Stimulated activated CD4-positive, alpha-beta T cell treated with anti-CD3 and anti-CD28 coated beads, Interleukin-12 subunit alpha, Interleukin-12 subunit beta, amount 100 ng/mL, for 48 hours (primary cell): ENCODE data around the gene ADNP2.
"Not testable (repeated sequence)": the region's sequence is repeated elsewhere in the genome, so short reads cannot be mapped to it uniquely, and the experiment has no call there.

Source experiments
- DNase-seq, 3 donors: peaks; one replicate each; pipeline ENCODE4 v3.0.0-alpha.2; 2020; ENCODE audit warnings: low read depth in 2 of 3, low spot score in 1 of 3

Gene ADNP2

DNA sequence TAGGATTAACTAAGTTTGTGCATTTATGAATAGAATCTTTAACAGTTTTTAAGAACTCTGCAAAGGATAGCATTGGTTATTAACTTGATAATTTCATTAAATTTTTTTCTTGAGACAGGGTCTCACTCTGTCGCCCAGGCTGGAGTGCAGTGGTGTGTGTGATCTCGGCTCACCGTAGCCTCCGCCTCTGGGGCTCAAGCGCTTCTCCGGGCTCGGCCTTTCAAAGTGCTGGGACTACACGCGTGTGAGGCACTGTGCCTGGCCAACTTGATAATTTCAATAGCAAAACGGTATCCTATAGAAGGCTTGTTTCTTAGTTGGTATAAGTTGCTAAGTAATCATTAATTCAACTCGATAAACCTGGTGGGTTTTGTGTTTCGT is 38.0 kb downstream of the ADNP2 start:
- no peak for DNase-seq

DNA sequence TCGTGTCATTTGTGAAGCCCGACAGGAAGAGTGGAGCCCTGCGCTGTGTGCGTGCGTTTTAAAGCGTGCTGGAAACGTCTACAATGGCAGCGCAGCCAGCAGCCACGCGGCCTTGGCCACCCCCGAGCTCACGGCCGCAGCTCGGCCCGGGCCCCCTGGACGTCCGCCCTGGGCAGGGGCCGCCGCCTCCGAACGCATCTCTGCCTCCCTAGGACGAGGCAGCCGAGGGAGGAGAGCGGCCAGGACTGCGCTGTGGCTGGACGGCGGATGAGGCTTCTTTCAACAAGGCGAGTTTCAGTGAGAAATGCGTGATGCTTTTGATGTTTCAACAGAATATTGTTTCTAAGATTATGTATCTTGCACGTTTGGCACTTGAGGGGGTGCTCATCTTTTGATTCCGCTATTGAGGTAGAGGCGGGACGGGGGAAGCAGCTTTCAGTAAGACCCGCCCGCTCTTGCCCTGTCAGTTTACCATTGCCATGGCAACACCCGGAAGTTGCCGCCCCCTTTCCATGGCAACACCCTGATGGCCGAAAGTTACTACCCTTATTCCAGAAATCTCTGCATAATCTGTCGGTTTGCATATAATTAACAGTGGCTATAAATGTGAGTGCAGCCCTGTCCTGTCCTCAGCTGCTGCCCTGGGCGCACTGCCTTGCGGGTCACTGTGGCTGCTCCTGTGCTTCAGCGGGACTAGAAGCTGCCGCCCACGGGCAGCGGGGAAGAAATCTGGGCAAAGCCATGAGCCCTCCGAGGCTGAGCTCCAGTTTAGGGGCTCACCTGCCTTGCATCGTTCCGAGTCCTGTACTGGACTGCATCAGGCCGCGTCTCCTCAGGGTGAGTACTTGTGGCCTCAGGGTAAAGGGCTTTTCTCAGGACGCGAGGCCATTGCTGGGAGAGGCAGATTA is 38.6 kb downstream of the ADNP2 start:
- DNase-seq, result peak; percentile 54 to 71 (median 60)

DNA sequence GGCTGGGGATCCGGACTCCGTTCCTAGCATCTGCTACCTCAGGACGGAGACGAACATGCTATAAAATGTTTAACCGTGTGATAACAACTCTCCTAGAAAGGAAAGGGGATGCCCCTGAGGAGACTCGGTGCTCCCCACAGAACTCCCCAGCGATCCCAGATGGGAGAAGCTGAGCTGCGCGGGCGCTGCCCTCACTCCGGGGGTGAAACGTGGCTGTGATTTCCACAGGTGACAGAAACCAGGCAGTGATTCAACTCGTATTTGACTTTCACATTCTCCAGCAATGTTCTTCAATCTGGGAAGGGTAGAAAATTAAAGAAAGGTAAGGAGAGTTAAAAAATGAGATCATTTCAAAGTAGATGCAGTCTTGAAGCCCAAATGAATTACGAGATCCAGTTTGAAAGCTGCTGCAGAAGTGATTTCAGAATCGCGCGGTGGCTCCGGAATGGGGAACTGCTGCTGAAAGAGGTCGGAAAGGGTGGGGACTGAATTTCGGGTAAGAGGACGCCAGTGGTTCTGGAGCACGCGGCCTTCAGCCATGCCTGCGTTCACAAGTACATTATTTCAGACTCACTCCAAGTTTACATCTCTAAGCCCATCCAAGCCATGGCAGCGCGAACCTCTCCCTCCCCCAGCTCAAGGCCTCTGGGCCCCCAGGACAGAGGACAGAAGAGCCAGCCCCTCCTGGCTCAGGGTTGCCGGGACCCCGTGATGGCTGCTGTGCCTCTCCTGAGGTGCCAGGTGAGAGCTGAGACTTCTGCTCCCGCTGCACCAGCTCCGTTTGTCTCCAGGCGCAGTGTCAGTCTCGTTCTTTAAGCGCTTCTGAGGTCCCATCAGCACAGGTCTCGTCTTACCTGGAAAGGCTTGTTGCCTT is 39.5 kb downstream of the ADNP2 start:
- no peak for DNase-seq

DNA sequence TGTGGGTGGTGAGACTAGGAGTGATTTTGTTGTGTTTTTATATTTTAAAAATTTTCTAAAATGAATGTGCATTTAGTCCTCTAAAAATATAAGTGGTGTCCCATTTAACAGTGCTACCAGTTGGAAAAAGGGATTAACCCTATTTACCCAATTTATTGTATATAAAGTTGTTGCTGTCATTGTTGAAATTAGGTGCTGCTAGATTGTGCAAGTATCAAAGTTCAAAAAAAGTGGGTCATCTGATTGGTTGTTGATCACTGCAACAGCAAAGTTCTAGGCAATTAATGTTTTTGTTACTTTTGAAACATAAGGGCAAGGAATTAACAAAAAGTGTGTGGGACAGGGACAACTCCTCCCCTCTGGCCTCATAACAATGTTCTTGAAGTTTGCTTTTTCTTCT is 40.6 kb downstream of the ADNP2 start:
- DNase-seq, result no peak

DNA sequence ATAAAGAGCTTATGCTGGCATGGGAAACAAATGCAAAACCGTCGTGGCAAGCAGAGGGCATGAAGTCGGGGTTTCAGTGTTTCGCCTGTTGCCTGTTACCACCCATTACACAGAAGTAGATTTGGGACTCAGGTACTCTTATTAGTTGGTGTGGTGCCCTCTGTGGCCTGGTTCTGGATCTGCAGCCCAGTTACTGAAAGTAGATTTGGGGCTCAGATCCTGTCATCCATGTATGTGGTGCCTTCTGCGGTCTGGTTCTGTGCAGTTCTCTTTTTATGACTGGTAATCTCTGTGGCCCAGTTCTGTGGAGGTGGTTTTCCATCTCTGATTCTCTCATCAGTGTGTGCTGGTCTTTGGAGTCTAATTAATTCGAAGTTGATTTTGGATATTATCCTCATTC is 45.2 kb downstream of the ADNP2 start:
- DNase-seq, result peak; percentile 24 to 39 (median 29)

DNA sequence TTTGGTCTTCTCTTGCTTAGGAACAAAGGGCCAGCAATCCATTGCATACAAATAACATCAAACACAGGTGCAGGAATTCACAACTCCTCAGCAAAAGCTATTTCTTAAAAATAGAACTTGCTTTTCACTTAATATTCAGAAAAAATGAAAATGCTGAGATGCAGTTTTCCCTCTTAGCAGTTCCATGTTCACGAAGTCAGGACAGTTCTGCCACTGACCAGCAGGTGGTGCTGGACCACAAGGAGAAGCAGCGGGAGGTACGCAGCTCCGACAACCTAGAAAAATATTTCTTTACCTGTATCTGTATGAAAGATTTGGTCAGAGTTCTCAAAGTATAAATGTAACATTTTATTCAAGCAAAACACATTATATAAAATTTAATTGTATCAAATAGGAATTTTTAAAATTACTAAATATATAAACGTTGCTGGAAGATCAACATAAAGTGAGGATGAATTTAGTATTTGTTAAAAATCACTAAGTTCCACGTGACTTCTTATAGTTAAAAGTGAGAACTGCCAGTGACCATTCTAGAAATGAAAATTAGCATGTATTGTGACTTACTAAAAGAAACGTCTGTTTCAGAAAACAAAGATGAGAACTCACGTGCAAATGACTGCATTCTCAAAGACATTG is 48.8 kb downstream of the ADNP2 start:
- DNase-seq, result peak; percentile 61 to 74 (median 68)

DNA sequence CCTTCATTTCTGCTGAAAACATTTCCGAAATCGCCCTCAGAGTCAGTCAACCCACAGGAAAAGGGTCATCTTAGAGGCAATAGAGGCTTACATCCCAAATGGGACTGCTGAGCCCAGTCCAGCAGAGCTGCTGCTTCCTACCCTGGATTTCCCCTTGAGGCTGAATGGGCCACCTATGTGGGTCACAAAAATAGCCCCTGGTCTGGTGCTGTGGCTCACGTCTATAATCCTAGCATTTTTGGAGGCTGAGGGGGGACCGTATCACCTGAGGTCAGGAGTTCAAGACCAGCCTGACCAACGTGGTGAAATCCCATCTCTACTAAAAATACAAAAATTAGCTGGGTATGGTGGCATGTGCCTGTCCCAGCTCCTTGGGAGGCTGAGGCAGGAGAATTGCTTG is 49.3 kb downstream of the ADNP2 start:
- no peak for DNase-seq

DNA sequence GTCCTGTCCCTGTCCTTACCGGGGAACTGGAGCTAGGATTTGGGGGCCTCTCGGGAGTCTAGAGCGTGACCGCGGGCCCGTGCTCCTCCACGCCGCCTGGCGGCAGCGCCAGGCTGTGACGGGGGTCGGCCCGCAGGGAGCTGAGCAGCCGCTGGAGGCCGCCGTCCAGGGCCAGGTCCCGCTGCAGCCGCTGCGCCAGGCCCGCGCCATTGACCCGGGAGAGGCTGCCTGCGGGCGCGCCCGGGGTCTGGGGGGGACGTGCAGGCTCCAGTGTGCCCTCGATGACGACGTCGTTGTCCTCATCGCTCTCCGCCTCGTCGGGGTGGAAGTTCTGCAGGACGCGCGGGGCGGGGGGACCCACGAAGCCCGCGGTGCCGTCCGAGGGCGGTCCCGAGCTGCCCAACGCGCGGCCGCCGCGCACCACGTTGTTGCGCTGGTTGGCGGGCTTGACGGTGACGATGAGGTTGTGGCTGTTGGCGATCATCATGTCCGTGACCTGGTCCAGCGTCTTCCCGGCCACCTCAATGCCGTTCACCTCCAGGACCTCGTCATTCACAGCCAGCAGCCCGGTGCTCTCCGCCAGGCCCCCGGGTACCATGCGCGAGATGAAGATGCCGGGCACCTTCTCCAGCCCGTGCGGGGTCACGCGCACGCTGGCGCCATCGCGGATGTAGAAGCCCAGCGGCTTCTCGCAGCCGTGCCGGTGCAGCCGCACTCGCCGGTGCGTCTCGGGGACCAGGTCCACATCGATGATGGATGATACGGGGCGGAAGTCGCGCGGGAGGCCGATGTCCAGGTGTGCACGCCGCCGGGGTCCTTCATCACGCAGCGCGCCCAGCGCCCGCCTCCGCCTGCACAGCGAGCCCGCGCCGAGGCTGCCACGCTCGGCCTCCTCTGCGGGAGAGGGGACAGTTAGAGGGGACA is 50.9 kb downstream of the ADNP2 start:
- DNase-seq, result peak in 2 of 3 donors; percentile 20 to 32

DNA sequence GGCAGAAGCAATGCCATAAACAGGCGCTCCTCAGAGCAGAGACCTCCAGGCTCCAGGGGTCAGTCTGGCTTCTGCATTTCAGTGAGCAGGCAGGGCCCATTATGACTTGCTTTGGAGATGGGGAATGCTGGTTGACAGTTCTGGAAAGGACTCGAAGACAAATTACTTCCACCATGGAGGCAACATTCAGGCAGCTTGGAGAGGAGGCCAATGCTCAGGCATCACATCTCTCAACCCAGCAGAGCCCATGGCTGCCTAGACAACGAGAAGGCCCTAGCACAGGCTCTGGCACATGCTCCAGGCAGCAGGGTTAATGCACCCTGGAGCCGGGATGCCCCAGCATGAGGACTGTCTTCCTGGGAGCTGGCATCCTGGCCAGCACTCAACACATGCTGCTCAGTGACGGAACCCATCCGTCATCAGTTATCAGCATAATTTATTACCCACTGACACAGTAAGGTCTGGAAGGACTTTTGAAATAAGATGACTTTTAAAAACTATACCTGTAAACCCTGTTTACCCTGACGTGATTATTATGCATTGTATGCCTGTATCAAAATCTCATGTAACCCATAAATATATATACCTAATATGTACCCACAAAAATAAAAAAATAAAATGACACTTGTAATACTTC is 52.8 kb downstream of the ADNP2 start:
- no peak for DNase-seq

DNA sequence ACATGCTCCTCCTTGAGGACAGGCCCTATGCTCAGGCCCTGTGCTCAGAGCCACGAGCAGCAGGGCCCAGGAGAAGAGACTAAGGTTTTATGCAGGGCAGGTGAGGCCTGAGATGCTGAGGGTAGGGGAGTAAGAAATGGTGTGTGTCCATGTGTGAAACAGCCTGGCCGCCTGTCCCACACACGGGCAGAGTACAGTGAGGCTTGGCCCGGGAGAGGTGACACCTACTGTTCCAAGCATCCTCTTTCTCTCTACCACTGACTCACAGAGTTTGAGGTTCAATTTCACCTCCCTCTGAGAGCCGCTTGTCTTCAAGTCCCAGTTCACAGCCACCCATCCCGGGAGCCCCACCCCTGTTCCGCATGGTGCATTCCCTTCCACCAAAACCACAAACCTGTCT is 54.1 kb downstream of the ADNP2 start:
- DNase-seq, result no peak

DNA sequence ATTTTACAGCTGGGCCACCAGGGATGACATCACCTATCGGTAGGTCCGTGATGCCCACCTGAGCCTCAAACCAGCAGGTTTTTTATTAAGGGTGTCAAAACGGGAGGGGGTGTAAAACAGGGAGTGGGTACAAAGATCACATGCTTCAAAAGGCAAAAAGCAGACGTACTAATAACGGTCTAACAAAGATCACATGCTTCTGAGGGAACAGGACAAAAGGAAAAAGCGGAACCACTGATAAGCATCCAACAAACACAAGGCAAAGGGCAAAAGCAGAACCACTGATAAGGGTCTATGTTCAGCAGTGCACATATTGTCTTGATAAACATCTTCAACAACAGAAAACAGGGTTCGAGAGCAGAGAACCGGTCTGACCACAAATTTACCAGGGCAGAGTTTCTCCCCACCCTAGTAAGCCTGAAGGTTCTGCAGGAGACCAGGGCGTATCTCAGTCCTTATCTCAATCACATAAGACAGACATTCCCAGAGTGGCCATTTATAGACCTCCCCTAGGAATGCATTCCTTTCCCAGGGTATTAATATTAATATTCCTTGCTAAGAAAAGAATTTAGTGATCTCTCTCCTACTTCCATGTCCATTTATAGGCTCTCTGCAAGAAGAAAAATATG is 55.8 kb downstream of the ADNP2 start:
- not testable (repeated sequence) for DNase-seq

DNA sequence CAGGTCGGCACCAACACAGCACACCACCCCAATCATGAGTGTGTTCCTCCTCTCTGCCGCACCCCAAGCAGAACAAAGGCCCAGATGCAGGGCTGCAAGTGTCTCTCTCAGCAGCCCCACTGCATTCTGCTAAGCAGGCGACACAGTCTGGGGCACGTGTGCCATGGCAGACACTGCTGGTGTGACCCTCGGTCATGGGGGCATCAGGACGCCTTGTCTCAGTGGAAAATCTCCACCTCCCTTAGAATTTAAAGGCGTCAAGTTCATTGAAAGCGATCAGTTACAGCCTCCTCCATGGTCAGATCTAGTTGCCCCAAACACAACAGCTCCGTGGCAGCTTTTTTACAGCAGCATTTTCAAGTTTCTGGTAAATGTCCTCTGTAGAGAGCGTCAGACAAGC is 57.2 kb downstream of the ADNP2 start:
- DNase-seq, result no peak

DNA sequence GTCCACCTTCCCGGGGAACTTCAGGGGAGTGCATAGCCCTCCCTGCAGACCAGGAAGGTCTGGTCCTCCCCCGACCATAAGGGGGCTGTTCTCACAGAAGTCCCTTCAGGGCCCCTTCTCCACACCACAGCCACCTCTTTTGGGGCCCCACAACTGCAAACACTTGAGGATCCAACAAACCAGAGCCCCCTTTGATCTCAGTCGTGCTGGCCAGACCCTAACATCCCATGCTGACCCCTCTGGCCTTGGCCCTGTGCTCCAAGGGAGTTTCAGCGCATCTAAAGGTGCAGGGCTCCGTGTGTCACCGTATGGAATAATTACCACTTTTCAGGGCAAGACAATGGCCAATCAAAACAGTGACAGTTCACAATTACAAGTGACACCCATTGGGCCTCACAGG is 57.7 kb downstream of the ADNP2 start:
- DNase-seq, result no peak

DNA sequence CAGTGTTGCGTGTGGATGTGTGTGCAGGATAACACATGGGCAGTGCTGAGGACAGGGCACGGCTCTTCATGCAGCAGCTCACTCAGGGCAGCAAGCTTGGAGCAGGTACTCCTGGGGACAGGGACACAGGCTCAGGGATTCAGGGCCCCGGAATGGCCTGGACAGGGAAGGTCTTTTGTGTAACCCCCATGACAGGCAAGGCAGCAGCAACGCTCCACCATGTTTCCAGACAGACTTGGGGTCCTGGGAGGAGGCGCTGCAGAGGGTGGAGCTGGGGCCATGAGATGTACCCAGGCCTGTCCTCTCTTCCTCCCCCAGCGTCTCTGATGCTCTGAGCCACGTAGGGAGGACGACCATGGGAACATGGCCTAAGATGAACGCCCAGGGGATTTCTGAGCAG is 58.3 kb downstream of the ADNP2 start:
- no peak for DNase-seq

DNA sequence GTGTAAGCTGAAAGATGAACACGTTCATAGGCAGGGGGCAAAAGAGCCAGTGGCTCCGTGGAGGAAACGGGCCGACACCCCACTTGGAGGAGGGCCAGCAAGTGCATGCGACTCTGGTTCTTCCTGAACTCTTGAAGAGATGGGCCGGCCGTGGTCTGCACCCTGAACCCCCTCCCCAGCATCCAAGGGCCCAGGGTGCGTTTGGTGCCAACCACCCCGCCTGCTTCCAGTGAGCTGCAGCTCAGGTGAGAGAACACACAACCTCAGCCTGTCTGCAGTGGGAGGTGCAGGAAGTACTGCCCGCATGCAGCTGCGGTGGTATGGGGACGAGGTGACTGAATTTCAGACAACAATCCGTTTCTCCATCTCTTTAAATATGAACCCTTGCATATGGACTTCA is 58.9 kb downstream of the ADNP2 start:
- DNase-seq, result no peak

DNA sequence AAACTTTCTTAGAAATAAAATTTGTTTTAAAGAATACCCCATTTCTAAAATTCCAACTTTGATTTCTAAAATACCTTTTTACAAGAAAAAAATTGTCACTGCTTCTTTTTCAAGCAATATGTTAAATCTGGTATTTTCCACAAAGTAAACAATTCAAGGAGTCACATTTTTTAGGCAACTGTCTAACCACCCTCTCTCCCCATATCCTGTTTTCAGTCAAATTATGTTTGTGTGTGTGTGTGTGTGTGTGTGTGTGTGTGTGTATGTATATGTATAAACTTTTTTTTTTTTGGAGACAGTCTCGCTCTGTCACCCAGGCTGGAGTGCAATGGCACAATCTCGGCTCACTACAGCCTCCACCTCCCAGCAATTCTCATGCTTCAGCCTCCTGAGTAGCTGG is 59.3 kb downstream of the ADNP2 start:
- no peak for DNase-seq

DNA sequence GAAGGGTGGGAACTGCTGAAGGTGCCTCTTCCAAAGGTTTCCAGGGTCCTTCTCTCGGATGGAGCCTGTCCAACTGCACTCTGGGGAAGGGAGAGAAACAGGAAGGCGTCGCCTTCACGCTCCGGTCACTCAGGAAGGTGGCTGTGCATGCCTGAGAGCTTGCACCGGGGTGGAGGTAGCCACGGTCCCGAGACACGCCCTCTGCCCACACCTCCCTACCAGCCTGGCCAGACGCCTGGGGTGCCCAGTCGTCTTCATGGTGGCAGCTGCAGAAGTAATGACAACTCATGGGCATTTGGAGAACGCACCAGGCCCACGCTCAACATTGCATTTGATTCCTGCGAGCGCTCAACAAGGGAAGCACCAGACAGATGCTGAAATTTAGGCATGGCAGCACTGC is 59.9 kb downstream of the ADNP2 start:
- no peak for DNase-seq

DNA sequence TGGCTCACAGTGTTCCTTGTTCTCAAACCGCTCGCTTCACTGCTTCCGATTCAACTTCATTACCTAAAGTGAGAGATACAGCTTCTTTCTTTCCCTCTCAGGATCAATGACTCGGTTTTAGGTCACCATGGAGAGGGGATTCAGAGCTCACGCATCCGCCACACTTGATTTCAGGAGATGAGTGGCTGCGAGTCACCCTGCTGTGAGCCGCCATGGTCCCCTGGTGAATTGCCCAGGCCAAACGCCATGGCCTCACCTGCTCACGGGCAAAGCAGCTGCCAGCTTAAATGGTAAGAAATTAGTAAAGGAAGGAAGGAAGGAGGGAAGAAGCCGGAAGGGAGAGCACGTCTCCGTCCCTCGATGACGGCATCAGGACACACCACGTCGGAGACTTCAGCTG is 60.5 kb downstream of the ADNP2 start:
- no peak for DNase-seq

DNA sequence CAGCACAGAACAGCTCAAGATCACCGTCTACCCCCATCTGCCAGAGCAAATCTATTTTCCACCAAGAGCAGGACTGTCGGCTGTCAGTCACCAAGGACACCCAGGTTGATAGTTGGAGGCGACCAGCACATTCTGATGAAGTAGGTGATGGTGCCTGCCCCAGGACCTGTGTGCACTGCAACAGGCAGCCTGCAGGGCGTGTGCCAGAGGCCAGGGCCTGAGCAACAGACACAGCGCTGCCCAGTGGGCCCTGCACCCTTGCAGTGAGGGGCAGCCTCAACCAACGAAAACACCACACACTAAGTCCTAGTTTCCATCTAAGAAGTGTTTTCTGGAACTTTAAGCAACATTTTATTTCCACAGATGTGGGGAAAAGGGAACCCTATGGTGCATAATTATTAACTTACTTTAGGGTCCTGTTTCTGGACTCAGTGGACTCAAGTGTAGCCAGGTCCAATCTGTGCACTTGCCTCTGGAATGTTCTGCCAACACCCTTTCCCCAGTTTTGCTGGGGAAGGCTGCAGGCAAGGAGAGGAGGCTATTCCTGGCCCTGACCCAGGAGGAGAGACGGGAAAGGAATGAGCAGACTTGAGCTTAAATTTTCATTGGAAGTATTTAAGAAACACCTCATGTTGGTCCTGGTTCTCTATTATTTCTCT is 61.5 kb downstream of the ADNP2 start:
- no peak for DNase-seq
